ENCODE results near the gene SP1.

DNA sequence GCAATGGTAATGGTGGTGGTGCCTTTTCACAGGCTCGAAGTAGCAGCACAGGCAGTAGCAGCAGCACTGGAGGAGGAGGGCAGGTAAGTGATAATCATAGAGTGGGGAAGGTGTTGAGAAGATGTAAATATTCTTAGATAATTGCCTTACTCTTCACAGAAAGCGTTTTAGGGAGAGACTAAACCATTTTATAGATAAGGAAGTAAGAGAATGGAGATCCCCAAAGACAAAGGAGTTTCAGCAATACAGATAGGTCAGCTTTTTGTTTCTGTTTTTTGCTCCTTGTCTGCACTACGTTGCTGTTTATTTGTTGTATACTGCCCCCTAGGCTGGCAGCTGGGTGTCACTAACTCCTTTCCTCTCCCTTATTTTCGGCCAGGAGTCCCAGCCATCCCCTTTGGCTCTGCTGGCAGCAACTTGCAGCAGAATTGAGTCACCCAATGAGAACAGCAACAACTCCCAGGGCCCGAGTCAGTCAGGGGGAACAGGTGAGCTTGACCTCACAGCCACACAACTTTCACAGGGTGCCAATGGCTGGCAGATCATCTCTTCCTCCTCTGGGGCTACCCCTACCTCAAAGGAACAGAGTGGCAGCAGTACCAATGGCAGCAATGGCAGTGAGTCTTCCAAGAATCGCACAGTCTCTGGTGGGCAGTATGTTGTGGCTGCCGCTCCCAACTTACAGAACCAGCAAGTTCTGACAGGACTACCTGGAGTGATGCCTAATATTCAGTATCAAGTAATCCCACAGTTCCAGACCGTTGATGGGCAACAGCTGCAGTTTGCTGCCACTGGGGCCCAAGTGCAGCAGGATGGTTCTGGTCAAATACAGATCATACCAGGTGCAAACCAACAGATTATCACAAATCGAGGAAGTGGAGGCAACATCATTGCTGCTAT lies 2.0 kb downstream of the SP1 start:
- TF ChIP-seq, protein P1, sequence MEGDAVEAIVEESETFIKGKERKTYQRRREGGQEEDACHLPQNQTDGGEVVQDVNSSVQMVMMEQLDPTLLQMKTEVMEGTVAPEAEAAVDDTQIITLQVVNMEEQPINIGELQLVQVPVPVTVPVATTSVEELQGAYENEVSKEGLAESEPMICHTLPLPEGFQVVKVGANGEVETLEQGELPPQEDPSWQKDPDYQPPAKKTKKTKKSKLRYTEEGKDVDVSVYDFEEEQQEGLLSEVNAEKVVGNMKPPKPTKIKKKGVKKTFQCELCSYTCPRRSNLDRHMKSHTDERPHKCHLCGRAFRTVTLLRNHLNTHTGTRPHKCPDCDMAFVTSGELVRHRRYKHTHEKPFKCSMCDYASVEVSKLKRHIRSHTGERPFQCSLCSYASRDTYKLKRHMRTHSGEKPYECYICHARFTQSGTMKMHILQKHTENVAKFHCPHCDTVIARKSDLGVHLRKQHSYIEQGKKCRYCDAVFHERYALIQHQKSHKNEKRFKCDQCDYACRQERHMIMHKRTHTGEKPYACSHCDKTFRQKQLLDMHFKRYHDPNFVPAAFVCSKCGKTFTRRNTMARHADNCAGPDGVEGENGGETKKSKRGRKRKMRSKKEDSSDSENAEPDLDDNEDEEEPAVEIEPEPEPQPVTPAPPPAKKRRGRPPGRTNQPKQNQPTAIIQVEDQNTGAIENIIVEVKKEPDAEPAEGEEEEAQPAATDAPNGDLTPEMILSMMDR (IDR thresholded peaks at IDR 0.05): no peak; the same call in 1 of the 2 replicates
- TF ChIP-seq, protein P2, sequence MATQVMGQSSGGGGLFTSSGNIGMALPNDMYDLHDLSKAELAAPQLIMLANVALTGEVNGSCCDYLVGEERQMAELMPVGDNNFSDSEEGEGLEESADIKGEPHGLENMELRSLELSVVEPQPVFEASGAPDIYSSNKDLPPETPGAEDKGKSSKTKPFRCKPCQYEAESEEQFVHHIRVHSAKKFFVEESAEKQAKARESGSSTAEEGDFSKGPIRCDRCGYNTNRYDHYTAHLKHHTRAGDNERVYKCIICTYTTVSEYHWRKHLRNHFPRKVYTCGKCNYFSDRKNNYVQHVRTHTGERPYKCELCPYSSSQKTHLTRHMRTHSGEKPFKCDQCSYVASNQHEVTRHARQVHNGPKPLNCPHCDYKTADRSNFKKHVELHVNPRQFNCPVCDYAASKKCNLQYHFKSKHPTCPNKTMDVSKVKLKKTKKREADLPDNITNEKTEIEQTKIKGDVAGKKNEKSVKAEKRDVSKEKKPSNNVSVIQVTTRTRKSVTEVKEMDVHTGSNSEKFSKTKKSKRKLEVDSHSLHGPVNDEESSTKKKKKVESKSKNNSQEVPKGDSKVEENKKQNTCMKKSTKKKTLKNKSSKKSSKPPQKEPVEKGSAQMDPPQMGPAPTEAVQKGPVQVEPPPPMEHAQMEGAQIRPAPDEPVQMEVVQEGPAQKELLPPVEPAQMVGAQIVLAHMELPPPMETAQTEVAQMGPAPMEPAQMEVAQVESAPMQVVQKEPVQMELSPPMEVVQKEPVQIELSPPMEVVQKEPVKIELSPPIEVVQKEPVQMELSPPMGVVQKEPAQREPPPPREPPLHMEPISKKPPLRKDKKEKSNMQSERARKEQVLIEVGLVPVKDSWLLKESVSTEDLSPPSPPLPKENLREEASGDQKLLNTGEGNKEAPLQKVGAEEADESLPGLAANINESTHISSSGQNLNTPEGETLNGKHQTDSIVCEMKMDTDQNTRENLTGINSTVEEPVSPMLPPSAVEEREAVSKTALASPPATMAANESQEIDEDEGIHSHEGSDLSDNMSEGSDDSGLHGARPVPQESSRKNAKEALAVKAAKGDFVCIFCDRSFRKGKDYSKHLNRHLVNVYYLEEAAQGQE (IDR thresholded peaks at IDR 0.05; ENCODE audit: insufficient read depth in 1 of 2, low read depth in 2 of 2, low read length in 1 of 2): no peak
- TF ChIP-seq POLR2AphosphoS5 (IDR thresholded peaks at IDR 0.05; ENCODE audit: low read depth, low read length) (no peak), SIN3A (IDR thresholded peaks at IDR 0.05; ENCODE audit: borderline replicate concordance, insufficient read depth, low read depth, low read length) (no peak)
